ENCODE results near the gene GDF2.

DNA sequence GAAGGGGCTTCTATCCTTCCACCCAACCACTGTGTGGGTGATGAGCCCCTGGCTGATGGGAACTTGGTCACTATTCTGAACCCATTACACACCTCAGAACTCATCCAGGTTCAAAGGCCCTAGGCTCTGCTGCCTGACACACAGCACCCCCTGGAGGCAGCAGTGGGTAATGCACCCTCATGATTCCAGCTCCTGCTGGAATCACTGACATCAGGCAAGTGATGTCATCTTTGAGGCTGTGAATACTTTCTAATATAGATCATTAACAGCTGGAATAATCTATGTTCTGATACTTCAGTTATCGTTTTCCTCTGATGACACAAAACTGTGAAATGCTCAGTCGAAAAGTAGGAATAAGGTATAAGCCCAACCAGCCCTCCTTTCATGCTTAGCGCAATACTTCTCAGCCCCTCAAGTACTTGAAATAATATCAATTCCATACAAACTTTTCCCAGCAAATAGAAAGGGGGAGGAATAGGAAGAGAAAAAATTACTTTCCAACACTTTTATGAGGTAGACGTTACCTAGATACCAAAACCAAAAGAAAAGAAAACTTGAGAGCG is 18.4 kb downstream of the GDF2 start:
- TF ChIP-seq, protein P1, sequence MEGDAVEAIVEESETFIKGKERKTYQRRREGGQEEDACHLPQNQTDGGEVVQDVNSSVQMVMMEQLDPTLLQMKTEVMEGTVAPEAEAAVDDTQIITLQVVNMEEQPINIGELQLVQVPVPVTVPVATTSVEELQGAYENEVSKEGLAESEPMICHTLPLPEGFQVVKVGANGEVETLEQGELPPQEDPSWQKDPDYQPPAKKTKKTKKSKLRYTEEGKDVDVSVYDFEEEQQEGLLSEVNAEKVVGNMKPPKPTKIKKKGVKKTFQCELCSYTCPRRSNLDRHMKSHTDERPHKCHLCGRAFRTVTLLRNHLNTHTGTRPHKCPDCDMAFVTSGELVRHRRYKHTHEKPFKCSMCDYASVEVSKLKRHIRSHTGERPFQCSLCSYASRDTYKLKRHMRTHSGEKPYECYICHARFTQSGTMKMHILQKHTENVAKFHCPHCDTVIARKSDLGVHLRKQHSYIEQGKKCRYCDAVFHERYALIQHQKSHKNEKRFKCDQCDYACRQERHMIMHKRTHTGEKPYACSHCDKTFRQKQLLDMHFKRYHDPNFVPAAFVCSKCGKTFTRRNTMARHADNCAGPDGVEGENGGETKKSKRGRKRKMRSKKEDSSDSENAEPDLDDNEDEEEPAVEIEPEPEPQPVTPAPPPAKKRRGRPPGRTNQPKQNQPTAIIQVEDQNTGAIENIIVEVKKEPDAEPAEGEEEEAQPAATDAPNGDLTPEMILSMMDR (IDR thresholded peaks at IDR 0.05): peak; percentile 78 to 94 (median 88)
- no peak for TF ChIP-seq POLR2A (IDR thresholded peaks at IDR 0.05)

All from tibial nerve (tissue), 3 donors.